Measurements from ENCODE around the gene GTF2F1.
"Not testable (repeated sequence)": the region's sequence is repeated elsewhere in the genome, so short reads cannot be mapped to it uniquely, and the experiment has no call there.

The GTF2F1 gene

DNA sequence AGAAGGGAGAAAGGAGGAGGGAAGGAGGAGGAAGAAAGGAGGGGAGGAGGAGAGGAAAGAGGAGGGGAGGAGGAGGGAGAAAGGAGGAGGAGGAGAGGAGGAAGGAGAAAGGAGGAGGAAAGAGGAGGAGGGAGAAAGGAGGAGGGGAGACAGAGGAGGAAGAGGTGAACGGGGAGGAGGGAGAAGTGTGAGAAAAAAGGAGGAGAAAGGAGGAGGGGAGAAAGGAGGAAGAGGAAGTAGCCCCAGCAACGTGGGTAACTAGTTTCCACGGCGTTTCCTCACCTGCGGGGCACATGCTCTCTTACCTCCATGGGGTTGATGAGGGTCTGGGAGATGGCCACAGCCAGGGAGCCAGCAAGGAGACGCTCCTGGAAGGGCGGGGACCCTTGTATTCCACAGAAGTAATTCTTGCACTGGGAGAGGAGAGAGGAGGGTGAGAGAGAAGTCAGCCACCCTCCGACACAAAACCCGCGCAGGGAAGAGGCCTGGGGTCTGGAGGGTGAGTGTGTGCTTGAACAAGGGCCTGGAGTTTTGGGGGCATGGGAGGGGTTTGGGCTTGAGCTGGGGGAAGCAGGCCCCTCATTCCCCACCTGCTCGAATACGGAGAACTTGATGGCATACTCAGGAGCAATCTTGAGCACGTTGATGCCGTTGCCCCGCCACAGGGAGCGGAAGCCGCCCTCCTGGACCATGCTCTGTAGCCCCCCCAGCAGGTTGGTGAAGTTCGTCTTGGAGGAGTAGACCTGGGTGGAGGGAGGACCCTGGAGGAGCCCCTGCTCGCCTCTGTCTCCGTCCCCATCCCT lies 36.7 kb upstream of the GTF2F1 start:
- H3K27ac ChIP-seq (ENCODE audit: low read length), result no peak overlapping the region
- peak overlapping the region; percentile 40 for H3K4me2 ChIP-seq (ENCODE audit: low read length)
- H2AFZ ChIP-seq (ENCODE audit: low read depth, low read length), result peak overlapping the region; percentile 69; the same call in 1 of the 2 replicates
- TF ChIP-seq EZH2phosphoT487 (IDR thresholded peaks at IDR 0.05; ENCODE audit: low read depth), result no peak
- TF ChIP-seq, protein P1, sequence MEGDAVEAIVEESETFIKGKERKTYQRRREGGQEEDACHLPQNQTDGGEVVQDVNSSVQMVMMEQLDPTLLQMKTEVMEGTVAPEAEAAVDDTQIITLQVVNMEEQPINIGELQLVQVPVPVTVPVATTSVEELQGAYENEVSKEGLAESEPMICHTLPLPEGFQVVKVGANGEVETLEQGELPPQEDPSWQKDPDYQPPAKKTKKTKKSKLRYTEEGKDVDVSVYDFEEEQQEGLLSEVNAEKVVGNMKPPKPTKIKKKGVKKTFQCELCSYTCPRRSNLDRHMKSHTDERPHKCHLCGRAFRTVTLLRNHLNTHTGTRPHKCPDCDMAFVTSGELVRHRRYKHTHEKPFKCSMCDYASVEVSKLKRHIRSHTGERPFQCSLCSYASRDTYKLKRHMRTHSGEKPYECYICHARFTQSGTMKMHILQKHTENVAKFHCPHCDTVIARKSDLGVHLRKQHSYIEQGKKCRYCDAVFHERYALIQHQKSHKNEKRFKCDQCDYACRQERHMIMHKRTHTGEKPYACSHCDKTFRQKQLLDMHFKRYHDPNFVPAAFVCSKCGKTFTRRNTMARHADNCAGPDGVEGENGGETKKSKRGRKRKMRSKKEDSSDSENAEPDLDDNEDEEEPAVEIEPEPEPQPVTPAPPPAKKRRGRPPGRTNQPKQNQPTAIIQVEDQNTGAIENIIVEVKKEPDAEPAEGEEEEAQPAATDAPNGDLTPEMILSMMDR (IDR thresholded peaks at IDR 0.05; ENCODE audit: low read depth, low read length), result no peak
- H3K9ac ChIP-seq (ENCODE audit: low read length), result no peak overlapping the region
- 0 out of 2 replicates have a peak overlapping the region, but pooled peaks have one; percentile 18 for H3K4me3 ChIP-seq (ENCODE audit: low read length)
- H3K27me3 ChIP-seq (ENCODE audit: low read depth, low read length), result no peaks in the 10 kb centered on the region
- H4K20me1 ChIP-seq (ENCODE audit: insufficient read depth, low read length), result no peaks in the 10 kb centered on the region
- H3K9me3 ChIP-seq (ENCODE audit: insufficient read depth, low read length), result no peaks in the 10 kb centered on the region
- H3K79me2 ChIP-seq (ENCODE audit: low read length), result peaks cover 5% of the 10 kb centered on the region; the same call in 1 of the 2 replicates
- peaks cover 16% of the 10 kb centered on the region for H3K4me1 ChIP-seq (ENCODE audit: low read length)
- peaks cover 4% of the 10 kb centered on the region for H3K36me3 ChIP-seq (replicated peaks; ENCODE audit: low read depth, low read length)

DNA sequence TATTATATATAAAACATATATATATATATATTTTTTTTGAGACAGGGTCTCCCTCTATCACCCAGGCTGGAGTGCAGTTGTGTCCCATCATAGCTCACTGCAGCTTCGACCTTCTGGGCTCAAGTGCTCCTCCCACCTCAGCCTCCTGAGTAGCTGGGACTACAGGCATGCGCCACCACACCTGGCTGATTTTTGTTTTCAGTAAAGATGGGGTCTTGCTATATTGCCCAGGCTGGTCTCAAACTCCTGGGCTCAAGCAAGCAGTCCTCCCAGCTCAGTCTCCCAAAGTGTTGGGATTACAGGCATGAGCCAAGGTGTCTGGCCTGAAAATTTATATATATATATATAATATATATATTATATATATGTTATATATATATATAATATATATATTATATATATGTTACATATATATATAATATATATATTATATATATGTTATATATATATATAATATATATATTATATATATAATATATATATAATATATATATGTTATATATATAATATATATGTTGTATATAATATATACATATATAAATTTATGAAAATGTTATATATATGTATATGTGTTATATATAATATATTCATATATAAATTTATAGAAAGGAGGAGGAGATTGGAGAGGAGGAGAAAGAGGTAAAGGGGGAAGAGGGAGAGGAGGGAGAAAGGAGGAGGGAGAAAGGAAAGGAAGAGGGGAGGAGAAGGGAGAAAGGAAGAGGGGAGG lies 35.9 kb upstream of the GTF2F1 start:
- H3K9me3 ChIP-seq (ENCODE audit: insufficient read depth, low read length); H3K4me2 ChIP-seq (ENCODE audit: low read length); H3K9ac ChIP-seq (ENCODE audit: low read length); H4K20me1 ChIP-seq (ENCODE audit: insufficient read depth, low read length); H3K27ac ChIP-seq (ENCODE audit: low read length); H3K4me3 ChIP-seq (ENCODE audit: low read length); H2AFZ ChIP-seq (ENCODE audit: low read depth, low read length); H3K27me3 ChIP-seq (ENCODE audit: low read depth, low read length); H3K36me3 ChIP-seq (replicated peaks; ENCODE audit: low read depth, low read length): not testable (repeated sequence)
- H3K79me2 ChIP-seq (ENCODE audit: low read length), result peaks cover 12% of the 10 kb centered on the region
- H3K4me1 ChIP-seq (ENCODE audit: low read length), result peaks cover 16% of the 10 kb centered on the region

DNA sequence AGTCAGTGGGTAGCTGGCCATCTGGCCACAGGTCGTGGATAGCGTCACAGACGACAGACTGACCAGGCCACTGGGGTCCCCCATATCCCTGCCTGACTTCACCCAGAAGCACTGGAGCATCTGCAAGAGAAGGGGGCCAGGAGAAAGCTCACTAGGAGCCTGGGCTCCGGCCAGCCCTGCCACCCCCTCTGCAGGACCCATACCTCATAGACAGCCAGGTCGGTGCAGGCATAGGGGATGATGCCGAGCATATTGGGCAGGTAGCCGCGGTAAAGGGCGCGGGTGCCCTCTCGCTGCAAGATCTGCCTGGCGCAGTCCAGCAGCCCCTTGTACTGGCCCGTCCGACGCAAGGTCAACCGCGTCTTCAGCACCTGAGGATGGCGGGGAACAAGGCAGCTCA lies 34.2 kb upstream of the GTF2F1 start:
- Histone ChIP-seq H3K79me2 (ENCODE audit: low read length) (peaks cover 30% of the 10 kb centered on the region), H3K9ac (ENCODE audit: low read length) (no peak overlapping the region), H3K4me2 (ENCODE audit: low read length) (no peak overlapping the region), H2AFZ (ENCODE audit: low read depth, low read length) (no peak overlapping the region), H3K36me3 (replicated peaks; ENCODE audit: low read depth, low read length) (peaks cover 18% of the 10 kb centered on the region), H3K27ac (ENCODE audit: low read length) (no peak overlapping the region), H3K27me3 (ENCODE audit: low read depth, low read length) (no peaks in the 10 kb centered on the region), H4K20me1 (ENCODE audit: insufficient read depth, low read length) (peaks cover 20% of the 10 kb centered on the region), H3K4me1 (ENCODE audit: low read length) (peaks cover 30% of the 10 kb centered on the region), H3K9me3 (ENCODE audit: insufficient read depth, low read length) (no peaks in the 10 kb centered on the region), H3K4me3 (ENCODE audit: low read length) (no peak overlapping the region)
- TF ChIP-seq EZH2phosphoT487 (IDR thresholded peaks at IDR 0.05; ENCODE audit: low read depth), result no peak

DNA sequence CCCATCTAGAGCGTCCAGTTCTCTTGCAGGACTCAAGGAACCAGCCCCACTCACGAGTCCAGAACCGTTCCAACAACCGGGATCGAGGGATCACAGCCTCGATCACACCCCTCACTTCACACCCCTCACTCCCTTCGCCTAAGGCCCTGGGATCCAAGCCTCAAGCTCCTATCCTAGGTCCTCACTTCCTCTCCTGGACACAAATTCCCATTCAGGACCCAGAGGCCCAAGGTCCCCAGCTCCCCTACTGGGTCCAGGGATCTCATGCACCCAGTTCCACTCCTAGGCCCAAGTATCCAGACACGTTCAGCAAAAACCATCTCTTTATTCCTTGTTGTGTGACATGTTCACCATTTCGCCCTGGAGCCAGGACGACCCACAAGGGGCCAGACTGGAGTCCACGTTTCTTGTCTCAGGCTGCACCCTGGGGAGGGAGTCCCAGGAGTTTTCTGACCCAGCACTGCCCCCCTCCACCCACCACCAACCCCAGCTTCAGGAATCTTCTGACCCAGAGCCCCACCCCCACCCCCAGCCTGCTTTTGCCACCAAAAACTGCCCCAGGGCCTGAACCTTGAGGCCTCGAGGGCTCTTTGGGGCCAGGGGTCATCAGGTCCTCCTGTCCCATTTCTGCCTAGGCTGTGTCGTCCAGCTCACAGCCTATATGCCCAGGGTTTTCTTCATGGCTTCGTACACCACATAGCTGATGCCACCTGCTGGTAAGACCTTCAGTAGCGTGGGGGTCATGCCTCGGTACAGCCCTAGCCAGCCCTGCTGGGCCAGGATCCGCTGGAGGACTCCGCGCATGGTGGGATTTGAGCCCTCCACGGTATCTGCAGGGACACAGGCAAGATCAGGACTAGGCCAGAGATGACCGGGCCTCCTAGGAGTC lies 33.0 kb upstream of the GTF2F1 start:
- H3K36me3 ChIP-seq (replicated peaks; ENCODE audit: low read depth, low read length), result peaks cover 29% of the 10 kb centered on the region
- H3K27me3 ChIP-seq (ENCODE audit: low read depth, low read length), result no peaks in the 10 kb centered on the region
- H3K9ac ChIP-seq (ENCODE audit: low read length), result peak overlapping the region; percentile 56
- peak overlapping the region; percentile 70 for H3K4me3 ChIP-seq (ENCODE audit: low read length)
- H4K20me1 ChIP-seq (ENCODE audit: insufficient read depth, low read length), result peaks cover 31% of the 10 kb centered on the region
- TF ChIP-seq EZH2phosphoT487 (IDR thresholded peaks at IDR 0.05; ENCODE audit: low read depth), result no peak
- TF ChIP-seq, protein P1 (IDR thresholded peaks at IDR 0.05; ENCODE audit: low read depth, low read length), result peak; percentile 45
- peaks cover 41% of the 10 kb centered on the region for H3K79me2 ChIP-seq (ENCODE audit: low read length)
- peak overlapping the region; percentile 62 for H3K27ac ChIP-seq (ENCODE audit: low read length)
- peaks cover 30% of the 10 kb centered on the region for H3K4me1 ChIP-seq (ENCODE audit: low read length)
- H3K4me2 ChIP-seq (ENCODE audit: low read length), result peak overlapping the region; percentile 86
- H3K9me3 ChIP-seq (ENCODE audit: insufficient read depth, low read length), result no peaks in the 10 kb centered on the region
- peak overlapping the region; percentile 67 for H2AFZ ChIP-seq (ENCODE audit: low read depth, low read length)
